ENCODE data around the gene CYSLTR2.
"Not testable (repeated sequence)": the region's sequence is repeated elsewhere in the genome, so short reads cannot be mapped to it uniquely, and the experiment has no call there.

CYSLTR2 gene

DNA sequence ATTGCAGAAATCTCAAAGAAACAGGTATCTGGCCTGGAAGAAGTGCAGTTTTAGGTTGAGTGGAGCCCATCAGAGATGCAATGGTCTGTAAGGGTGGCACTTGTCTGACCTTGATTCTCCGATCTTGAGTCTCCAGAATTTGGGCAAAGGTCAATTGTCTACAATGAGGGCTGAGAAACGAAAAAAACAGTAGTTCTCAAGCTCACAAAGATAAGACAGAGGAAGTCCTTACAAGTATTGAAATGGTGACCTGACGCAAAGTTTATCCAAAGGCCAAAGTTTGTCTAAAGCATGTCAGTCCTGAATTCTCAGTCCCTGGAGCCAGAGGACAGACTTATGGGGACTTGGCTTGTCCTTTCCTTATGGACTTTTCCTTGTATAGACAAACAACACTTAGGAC, 40.3 kb downstream of the CYSLTR2 start:
- H2AFZ ChIP-seq, result no peak overlapping the region
- no peaks in the 10 kb centered on the region for H3K36me3 ChIP-seq (ENCODE audit: control insufficient read depth, insufficient read depth, low read length)
- H3K9me3 ChIP-seq (ENCODE audit: control insufficient read depth, low read length), result no peaks in the 10 kb centered on the region
- no peak overlapping the region for H3K4me2 ChIP-seq (ENCODE audit: low read length)
- H3K27ac ChIP-seq, result no peak overlapping the region
- TF ChIP-seq, protein P1, sequence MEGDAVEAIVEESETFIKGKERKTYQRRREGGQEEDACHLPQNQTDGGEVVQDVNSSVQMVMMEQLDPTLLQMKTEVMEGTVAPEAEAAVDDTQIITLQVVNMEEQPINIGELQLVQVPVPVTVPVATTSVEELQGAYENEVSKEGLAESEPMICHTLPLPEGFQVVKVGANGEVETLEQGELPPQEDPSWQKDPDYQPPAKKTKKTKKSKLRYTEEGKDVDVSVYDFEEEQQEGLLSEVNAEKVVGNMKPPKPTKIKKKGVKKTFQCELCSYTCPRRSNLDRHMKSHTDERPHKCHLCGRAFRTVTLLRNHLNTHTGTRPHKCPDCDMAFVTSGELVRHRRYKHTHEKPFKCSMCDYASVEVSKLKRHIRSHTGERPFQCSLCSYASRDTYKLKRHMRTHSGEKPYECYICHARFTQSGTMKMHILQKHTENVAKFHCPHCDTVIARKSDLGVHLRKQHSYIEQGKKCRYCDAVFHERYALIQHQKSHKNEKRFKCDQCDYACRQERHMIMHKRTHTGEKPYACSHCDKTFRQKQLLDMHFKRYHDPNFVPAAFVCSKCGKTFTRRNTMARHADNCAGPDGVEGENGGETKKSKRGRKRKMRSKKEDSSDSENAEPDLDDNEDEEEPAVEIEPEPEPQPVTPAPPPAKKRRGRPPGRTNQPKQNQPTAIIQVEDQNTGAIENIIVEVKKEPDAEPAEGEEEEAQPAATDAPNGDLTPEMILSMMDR (IDR thresholded peaks at IDR 0.05), result no peak
- H3K27me3 ChIP-seq (ENCODE audit: control insufficient read depth, insufficient read depth, low read length), result no peaks in the 10 kb centered on the region
- H3K4me3 ChIP-seq (ENCODE audit: low read depth, low read length), result no peak overlapping the region
- H3K4me1 ChIP-seq, result no peaks in the 10 kb centered on the region
- no peak overlapping the region for H3K9ac ChIP-seq
- H3K79me2 ChIP-seq, result no peaks in the 10 kb centered on the region

DNA sequence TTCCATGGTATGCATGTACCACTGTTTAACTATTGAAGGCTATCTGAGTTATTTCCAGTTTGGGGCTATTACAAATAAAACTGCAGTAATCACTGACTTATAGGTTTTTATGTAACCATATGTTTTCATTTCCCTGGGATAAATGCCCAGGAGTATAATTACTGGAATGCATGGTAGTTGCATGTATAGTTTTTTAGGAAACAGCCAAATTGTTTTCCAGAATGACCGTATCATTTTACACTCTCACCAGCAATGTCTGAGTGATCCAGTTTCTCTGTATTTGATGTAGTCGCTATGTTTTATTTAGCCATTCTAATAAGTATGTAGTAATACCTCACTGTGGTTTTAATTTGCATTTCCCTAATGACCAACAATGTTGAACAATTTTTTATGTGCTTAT, 42.0 kb downstream of the CYSLTR2 start:
- H3K4me2 ChIP-seq (ENCODE audit: low read length), result no peak overlapping the region
- no peaks in the 10 kb centered on the region for H3K9me3 ChIP-seq (ENCODE audit: control insufficient read depth, low read length)
- H3K4me1 ChIP-seq, result no peaks in the 10 kb centered on the region
- TF ChIP-seq, protein P1 (IDR thresholded peaks at IDR 0.05), result no peak
- no peak overlapping the region for H3K9ac ChIP-seq
- no peak overlapping the region for H3K27ac ChIP-seq
- H3K27me3 ChIP-seq (ENCODE audit: control insufficient read depth, insufficient read depth, low read length), result no peaks in the 10 kb centered on the region
- H3K79me2 ChIP-seq, result no peaks in the 10 kb centered on the region
- H3K4me3 ChIP-seq (ENCODE audit: low read depth, low read length), result no peak overlapping the region
- H2AFZ ChIP-seq, result no peak overlapping the region
- no peaks in the 10 kb centered on the region for H3K36me3 ChIP-seq (ENCODE audit: control insufficient read depth, insufficient read depth, low read length)

DNA sequence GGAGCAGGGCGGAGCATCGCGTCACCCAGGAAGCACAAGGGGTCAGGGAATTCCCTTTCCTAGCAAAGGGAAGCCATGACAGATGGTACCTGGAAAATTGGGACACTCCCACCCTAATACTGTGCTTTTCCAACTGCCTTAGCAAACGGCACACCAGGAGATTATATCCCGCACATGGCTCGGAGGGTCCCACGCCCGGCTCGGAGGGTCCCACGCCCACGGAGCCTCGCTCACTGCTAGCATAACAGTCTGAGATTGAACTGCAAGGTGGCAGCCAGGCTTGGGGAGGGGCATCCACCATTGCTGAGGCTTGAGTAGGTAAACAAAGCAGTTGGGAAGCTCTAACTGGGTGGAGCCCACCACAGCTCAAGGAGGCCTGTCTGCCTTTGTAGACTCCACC, 42.9 kb downstream of the CYSLTR2 start:
- H3K4me3 ChIP-seq (ENCODE audit: low read depth, low read length); H3K36me3 ChIP-seq (ENCODE audit: control insufficient read depth, insufficient read depth, low read length); H3K27me3 ChIP-seq (ENCODE audit: control insufficient read depth, insufficient read depth, low read length); H3K4me1 ChIP-seq; H3K9me3 ChIP-seq (ENCODE audit: control insufficient read depth, low read length); H3K79me2 ChIP-seq; H3K9ac ChIP-seq; H3K4me2 ChIP-seq (ENCODE audit: low read length); H3K27ac ChIP-seq; H2AFZ ChIP-seq: not testable (repeated sequence)

DNA sequence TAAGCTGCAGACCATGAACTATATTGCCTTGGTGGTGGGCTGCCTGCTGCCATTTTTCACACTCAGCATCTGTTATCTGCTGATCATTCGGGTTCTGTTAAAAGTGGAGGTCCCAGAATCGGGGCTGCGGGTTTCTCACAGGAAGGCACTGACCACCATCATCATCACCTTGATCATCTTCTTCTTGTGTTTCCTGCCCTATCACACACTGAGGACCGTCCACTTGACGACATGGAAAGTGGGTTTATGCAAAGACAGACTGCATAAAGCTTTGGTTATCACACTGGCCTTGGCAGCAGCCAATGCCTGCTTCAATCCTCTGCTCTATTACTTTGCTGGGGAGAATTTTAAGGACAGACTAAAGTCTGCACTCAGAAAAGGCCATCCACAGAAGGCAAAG, 53.7 kb downstream of the CYSLTR2 start:
- Histone ChIP-seq H3K27ac (no peak overlapping the region), H3K4me1 (no peaks in the 10 kb centered on the region), H3K4me3 (ENCODE audit: low read depth, low read length) (no peak overlapping the region), H3K4me2 (ENCODE audit: low read length) (no peak overlapping the region), H3K36me3 (ENCODE audit: control insufficient read depth, insufficient read depth, low read length) (no peaks in the 10 kb centered on the region), H2AFZ (no peak overlapping the region), H3K27me3 (ENCODE audit: control insufficient read depth, insufficient read depth, low read length) (no peaks in the 10 kb centered on the region), H3K9ac (no peak overlapping the region), H3K79me2 (no peaks in the 10 kb centered on the region), H3K9me3 (ENCODE audit: control insufficient read depth, low read length) (no peaks in the 10 kb centered on the region)
- TF ChIP-seq, protein P1 (IDR thresholded peaks at IDR 0.05), result no peak

DNA sequence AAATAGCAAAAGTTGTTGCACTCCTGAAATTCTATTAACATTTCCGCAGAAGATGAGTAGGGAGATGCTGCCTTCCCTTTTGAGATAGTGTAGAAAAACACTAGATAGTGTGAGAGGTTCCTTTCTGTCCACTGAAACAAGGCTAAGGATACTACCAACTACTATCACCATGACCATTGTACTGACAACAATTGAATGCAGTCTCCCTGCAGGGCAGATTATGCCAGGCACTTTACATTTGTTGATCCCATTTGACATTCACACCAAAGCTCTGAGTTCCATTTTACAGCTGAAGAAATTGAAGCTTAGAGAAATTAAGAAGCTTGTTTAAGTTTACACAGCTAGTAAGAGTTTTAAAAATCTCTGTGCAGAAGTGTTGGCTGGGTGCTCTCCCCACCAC, 55.0 kb downstream of the CYSLTR2 start:
- TF ChIP-seq, protein P1 (IDR thresholded peaks at IDR 0.05), result no peak
- Histone ChIP-seq H3K4me2 (ENCODE audit: low read length) (no peak overlapping the region), H3K9ac (no peak overlapping the region), H3K36me3 (ENCODE audit: control insufficient read depth, insufficient read depth, low read length) (no peaks in the 10 kb centered on the region), H3K9me3 (ENCODE audit: control insufficient read depth, low read length) (no peaks in the 10 kb centered on the region), H3K27ac (no peak overlapping the region), H3K27me3 (ENCODE audit: control insufficient read depth, insufficient read depth, low read length) (no peaks in the 10 kb centered on the region), H2AFZ (no peak overlapping the region), H3K4me3 (ENCODE audit: low read depth, low read length) (no peak overlapping the region), H3K4me1 (no peaks in the 10 kb centered on the region), H3K79me2 (no peaks in the 10 kb centered on the region)
